ENCODE results near the gene MCF2L2.

Gene MCF2L2

GRCh38 chr3:183318877-183319276 is 109.5 kb downstream of the MCF2L2 start:
- peak; percentile 43 to 56 for DNase-seq

GRCh38 chr3:183317886-183318865 is 110.2 kb downstream of the MCF2L2 start:
- peak; percentile 68 to 71 for DNase-seq

GRCh38 chr3:183317271-183317670 is 111.1 kb downstream of the MCF2L2 start:
- no peak for DNase-seq

- no peak for DNase-seq
Measured at GRCh38 chr3:183315739-183316138, 112.7 kb downstream of the MCF2L2 start.

GRCh38 chr3:183313764-183314163 is 114.7 kb downstream of the MCF2L2 start:
- DNase-seq = no peak

GRCh38 chr3:183313351-183313750 is 115.1 kb downstream of the MCF2L2 start:
- DNase-seq = peak; percentile 69 to 73

- DNase-seq = no peak
Measured at GRCh38 chr3:183312433-183312832, 116.0 kb downstream of the MCF2L2 start.

- no peak for DNase-seq
Measured at GRCh38 chr3:183310936-183311335, 117.5 kb downstream of the MCF2L2 start.

- DNase-seq = no peak
Measured at GRCh38 chr3:183309276-183309675, 119.1 kb downstream of the MCF2L2 start.

GRCh38 chr3:183308751-183309150 is 119.7 kb downstream of the MCF2L2 start:
- no peak for DNase-seq

- DNase-seq = no peak
Measured at GRCh38 chr3:183307749-183308148, 120.7 kb downstream of the MCF2L2 start.

GRCh38 chr3:183306798-183307671 is 121.4 kb downstream of the MCF2L2 start:
- DNase-seq = peak; percentile 88 to 98

GRCh38 chr3:183303690-183304089 is 124.7 kb downstream of the MCF2L2 start:
- DNase-seq = no peak

GRCh38 chr3:183301937-183302580 is 126.4 kb downstream of the MCF2L2 start:
- peak; percentile 38 to 69 for DNase-seq

- no peak for DNase-seq
Measured at GRCh38 chr3:183300996-183301562, 127.3 kb downstream of the MCF2L2 start.

- no peak for DNase-seq
Measured at GRCh38 chr3:183299976-183300375, 128.4 kb downstream of the MCF2L2 start.

GRCh38 chr3:183298701-183299153 is 129.7 kb downstream of the MCF2L2 start:
- peak; percentile 89 to 94 for DNase-seq

- no peak for DNase-seq
Measured at GRCh38 chr3:183296944-183297343, 131.5 kb downstream of the MCF2L2 start.

- peak; percentile 60 to 73 for DNase-seq
Measured at GRCh38 chr3:183295211-183295610, 133.2 kb downstream of the MCF2L2 start.

- no peak for DNase-seq
Measured at GRCh38 chr3:183293966-183294365, 134.5 kb downstream of the MCF2L2 start.

- DNase-seq = no peak
Measured at GRCh38 chr3:183291497-183292031, 136.9 kb downstream of the MCF2L2 start.

GRCh38 chr3:183290216-183290615 is 138.2 kb downstream of the MCF2L2 start:
- no peak for DNase-seq
